Endothelial cell of umbilical vein (primary cell): Measurements from ENCODE around the gene FAM219A. TPM values are rescaled to one million over a fixed set of nuclear protein-coding genes. Genes with fewer than 3 reads are reported as not detected.

Experiments
- BruUV-seq: library from RNA; stranded (reverse); fragments of 400-500 nt; replicated peaks from 2 replicates; lab custom pipeline; 2021; lab: Mats Ljungman, UMichigan
- CTCF ChIA-PET: fragments of 300-600, 350-600 bp; sonication (Branson Sonifier 250); formaldehyde crosslinking; loops from one replicate; lab custom pipeline; 2021; ENCODE audit warnings: antibody characterized with exemption, inconsistent platforms; lab: Charles Lee
- POLR2A ChIA-PET: fragments of 300-600, 350-600 bp; sonication (Branson Sonifier 250); formaldehyde crosslinking; loops from one replicate; lab custom pipeline; 2021; ENCODE audit warnings: antibody characterized with exemption, inconsistent platforms; lab: Charles Lee
- DNase-seq: peaks from one replicate; pipeline ENCODE4 v3.0.0-alpha.2; 2011; ENCODE audit warnings: low read depth, low spot score
- FAIRE-seq: peaks from 2 replicates; lab custom pipeline; 2011; peaks lifted over from hg19 to GRCh38; lab: Jason Lieb, UNC
- H2AFZ ChIP-seq: 2 replicates; pipeline ENCODE4 v1.6.0; 2012; ENCODE audit warnings: low read depth, low read length, control low read depth, inconsistent platforms
- H3K27ac ChIP-seq: 2 replicates; pipeline ENCODE4 v1.5.1; 2011; ENCODE audit warnings: low read depth, mild to moderate bottlenecking, control low read depth, low read length, moderate library complexity; ENCODE audit not compliant: insufficient read depth
- H3K27me3 ChIP-seq, 2 experiments: 2 replicates each; pipeline versions ENCODE4 v1.6.0 to v1.6.1; 2011; ENCODE audit warnings: low read length in 2 of 2, mixed read lengths in 1 of 2; ENCODE audit not compliant: control insufficient read depth in 2 of 2, insufficient read depth in 2 of 2
- H3K36me3 ChIP-seq, 2 experiments: 2 replicates in 1 of 2; 3 replicates in 1 of 2; pipeline ENCODE4 v1.5.1; 2011; ENCODE audit warnings: low read length in 2 of 2, mild to moderate bottlenecking in 1 of 2, moderate library complexity in 1 of 2; ENCODE audit not compliant: control insufficient read depth in 2 of 2, insufficient read depth in 2 of 2; ENCODE audit errors: extremely low read depth in 1 of 2
- H3K4me1 ChIP-seq: 3 replicates; pipeline ENCODE4 v1.5.1; 2011; ENCODE audit warnings: mild to moderate bottlenecking, low read length; ENCODE audit not compliant: control insufficient read depth, insufficient read depth; ENCODE audit errors: extremely low read depth
- H3K4me2 ChIP-seq: 2 replicates; pipeline ENCODE4 v1.6.1; 2011; ENCODE audit warnings: low read length, control low read depth, mixed read lengths; ENCODE audit not compliant: insufficient read depth
- H3K4me3 ChIP-seq, 3 experiments: fragments of 200-600 bp in 1 of 3; sonication (generic), shearing (Covaris generic) in 1 of 3; replicated peaks in 1 of 3; 2 replicates each; pipeline ENCODE4 v1.5.1; 2011 to 2016; ENCODE audit warnings: control low read depth in 3 of 3, low read length in 3 of 3, mild to moderate bottlenecking in 2 of 3, inconsistent platforms in 1 of 3, low read depth in 1 of 3, moderate library complexity in 1 of 3; ENCODE audit not compliant: insufficient read depth in 1 of 3
- H3K79me2 ChIP-seq: 2 replicates; pipeline ENCODE4 v1.6.0; 2012; ENCODE audit warnings: low read length, inconsistent platforms; ENCODE audit not compliant: control insufficient read depth, insufficient read depth
- H3K9ac ChIP-seq: replicated peaks from 2 replicates; pipeline ENCODE3; 2011; ENCODE audit warnings: low read length, control low read depth; ENCODE audit not compliant: insufficient read depth; ENCODE audit errors: extremely low read depth
- H3K9me1 ChIP-seq: replicated peaks from 3 replicates; pipeline ENCODE4 v1.6.0; 2011; ENCODE audit warnings: mild to moderate bottlenecking, low read length; ENCODE audit not compliant: control insufficient read depth, insufficient read depth; ENCODE audit errors: extremely low read depth
- H3K9me3 ChIP-seq: replicated peaks from 2 replicates; pipeline ENCODE4 v1.5.1; 2012; ENCODE audit warnings: low read length, inconsistent platforms; ENCODE audit not compliant: control insufficient read depth, insufficient read depth
- H4K20me1 ChIP-seq: replicated peaks from 2 replicates; pipeline ENCODE3; 2011; ENCODE audit warnings: mild to moderate bottlenecking, low read length; ENCODE audit not compliant: control insufficient read depth, insufficient read depth; ENCODE audit errors: extremely low read depth
- CTCF ChIP-seq, 2 donors: IDR thresholded peaks; 1 replicate in 1 of 2; 2 replicates in 1 of 2; pipeline ENCODE4 v1.5.1; 2011; ENCODE audit warnings: low read length in 2 of 2, mild to moderate bottlenecking in 2 of 2, moderate library complexity in 2 of 2, control low read depth in 1 of 2, inconsistent platforms in 1 of 2, low read depth in 1 of 2; ENCODE audit not compliant: insufficient read depth in 1 of 2; ENCODE audit errors: extremely low read depth in 1 of 2
- EZH2 ChIP-seq: IDR thresholded peaks from 2 replicates; pipeline ENCODE4 v1.6.1; 2012; ENCODE audit warnings: borderline replicate concordance, low read depth, mild to moderate bottlenecking, moderate library complexity, low read length, inconsistent platforms; ENCODE audit not compliant: severe bottlenecking
- FOS ChIP-seq: IDR thresholded peaks from 2 replicates; pipeline ENCODE4 v1.6.1; 2011; ENCODE audit warnings: mild to moderate bottlenecking, low read length, moderate library complexity, borderline replicate concordance; ENCODE audit not compliant: insufficient read depth
- GATA2 ChIP-seq: IDR thresholded peaks from 2 replicates; pipeline ENCODE4 v1.7.0; 2011; ENCODE audit warnings: low read depth, mild to moderate bottlenecking, moderate library complexity, mixed read lengths, low read length; ENCODE audit not compliant: insufficient read length, insufficient read depth
- JUN ChIP-seq: IDR thresholded peaks from 2 replicates; pipeline ENCODE4 v1.6.1; 2011; ENCODE audit warnings: borderline replicate concordance, low read depth; ENCODE audit not compliant: insufficient read length, insufficient read depth
- MAX ChIP-seq: IDR thresholded peaks from 2 replicates; pipeline ENCODE4 v1.6.1; 2011; ENCODE audit not compliant: insufficient read depth, insufficient read length
- MYC ChIP-seq: IDR thresholded peaks from one replicate; pipeline ENCODE4 v1.6.1; 2011; ENCODE audit warnings: mild to moderate bottlenecking, low read depth, low read length
- POLR2A ChIP-seq: IDR thresholded peaks from 2 replicates; pipeline ENCODE4 v1.6.1; 2012; ENCODE audit warnings: low read depth, mild to moderate bottlenecking, control low read depth, low read length
- POLR2AphosphoS5 ChIP-seq: IDR thresholded peaks from 2 replicates; pipeline ENCODE4 v1.6.1; 2012; ENCODE audit warnings: low read depth, mild to moderate bottlenecking, control low read depth, low read length, moderate library complexity; ENCODE audit not compliant: insufficient read depth
- dilution Hi-C: fragments of 300-500 bp; cut with MboI; formaldehyde crosslinking; loops from one replicate; pipeline ENCODE4 v1.15.0; 2019; ENCODE audit warnings: low sequenced_read_pairs; ENCODE audit not compliant: extremely low pct_ligation_motif_present
- intact Hi-C: fragments of 100-400 bp; cut with micrococcal nuclease; formaldehyde crosslinking; loops from one replicate; pipeline ENCODE4 v1.10.0; 2022
- polyA plus RNA-seq, 4 experiments: library from polyadenylated mRNA; depleted of rRNA in 3 of 4; stranded (reverse) in 3 of 4; unstranded in 1 of 4; fragments of >200 nt; gene quantifications; 2 replicates each; pipeline versions ENCODE4 v1.2.1 to v1.2.3, GENCODE V29; 2011 to 2012; ENCODE audit warnings: missing spikeins in 1 of 4
- total RNA-seq: library from RNA; stranded (reverse); gene quantifications from 2 replicates; pipeline ENCODE4 v1.2.3, GENCODE V29; 2021

FAM219A gene
- total and polyA plus RNA-seq, 2 donors (not counting 3 experiments of a cell fraction or from before 2014, with no cell fraction given): 18.1 to 35.7 TPM

- no peak overlapping the region for H2AFZ ChIP-seq
- dilution Hi-C loops (no loop called here), intact Hi-C loops (no loop called here)
- TF ChIP-seq MYC (no peak), POLR2A (no peak), FOS (no peak), EZH2 (no peak), MAX (no peak), CTCF (IDR thresholded peaks at IDR 0.05; ENCODE audit: extremely low read depth in 1 of 2, insufficient read depth in 1 of 2, low read depth in 1 of 2, low read length in 2 of 2) (no peak), GATA2 (no peak), JUN (no peak), POLR2AphosphoS5 (no peak)
- DNase-seq (no peak), FAIRE-seq (no peak)
- POLR2A ChIA-PET: no interaction called here
- H3K79me2 ChIP-seq: no peaks in the 10 kb centered on the region
- CTCF ChIA-PET: interaction anchor here (1.6 kb wide), 1 partner anchor 21 kb away, joined by 8 read pairs; no protein-coding TSS in a partner anchor
- no peak overlapping the region for H3K27ac ChIP-seq
- H3K4me1 ChIP-seq: peaks cover 8% of the 10 kb centered on the region
- H3K27me3 ChIP-seq: no peaks in the 10 kb centered on the region
- no TSS peak for BruUV-seq
- H4K20me1 ChIP-seq: no peaks in the 10 kb centered on the region
- no peak overlapping the region for H3K4me2 ChIP-seq
- H3K4me3 ChIP-seq: no peak overlapping the region
- no peak overlapping the region for H3K9ac ChIP-seq
- no peaks in the 10 kb centered on the region for H3K36me3 ChIP-seq
- no peaks in the 10 kb centered on the region for H3K9me3 ChIP-seq
- H3K9me1 ChIP-seq: no peaks in the 10 kb centered on the region
These were observed 75.5 kb downstream of the FAM219A start for GRCh38 chr9:34382879-34383278.
